Mononuclear cell (primary cell): ENCODE measurements around the gene HSPE1. TPM values are rescaled to one million over a fixed set of nuclear protein-coding genes. Genes with fewer than 3 reads are reported as not detected.
"Not testable (repeated sequence)": the region's sequence is repeated elsewhere in the genome, so short reads cannot be mapped to it uniquely, and the experiment has no call there.

Experiments
- H3K27me3 ChIP-seq: 2 replicates; pipeline ENCODE4 v1.6.0; 2011; ENCODE audit warnings: low read length, control low read depth; ENCODE audit not compliant: insufficient read depth
- H3K4me1 ChIP-seq: 2 replicates; pipeline ENCODE4 v1.5.1; 2011; ENCODE audit warnings: mild to moderate bottlenecking, low read length, control low read depth; ENCODE audit not compliant: insufficient read depth
- H3K4me3 ChIP-seq: 2 replicates; pipeline ENCODE4 v1.5.1; 2011; ENCODE audit warnings: mild to moderate bottlenecking, low read length, moderate library complexity
- H3K9me3 ChIP-seq: 2 replicates; pipeline ENCODE4 v1.5.1; 2011; ENCODE audit warnings: low read depth, mild to moderate bottlenecking, control low read depth, low read length
- total RNA-seq: library from RNA; depleted of rRNA; stranded (reverse); fragments of >200 nt; gene quantifications from one replicate; pipeline ENCODE4 v1.2.3, GENCODE V29; 2012

Gene HSPE1
- total RNA-seq, 1 donor, result 35.7 TPM

DNA sequence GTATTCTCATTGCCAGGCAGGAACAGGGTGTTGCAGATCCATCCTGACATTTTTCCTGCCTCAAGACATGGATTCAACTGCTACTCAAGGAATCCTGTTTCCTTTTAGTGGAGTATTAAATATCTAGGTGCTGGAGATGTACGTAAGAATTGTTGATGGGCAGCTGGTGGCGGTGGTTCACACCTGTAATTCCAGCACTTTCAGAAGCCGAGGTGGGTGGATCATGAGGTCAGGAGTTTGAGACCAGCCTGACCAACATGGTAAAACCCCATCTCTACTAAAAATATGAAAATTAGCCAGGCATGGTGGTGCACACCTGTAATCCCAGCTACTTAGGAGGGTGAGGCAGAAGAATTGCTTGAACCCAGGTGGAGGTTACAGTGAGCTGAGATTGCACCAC lies 15.9 kb upstream of the HSPE1 start:
- H3K4me3 ChIP-seq, H3K27me3 ChIP-seq, H3K9me3 ChIP-seq, H3K4me1 ChIP-seq: not testable (repeated sequence)

GRCh38 chr2:197486175-197486574 lies 14.0 kb upstream of the HSPE1 start:
- Histone ChIP-seq H3K27me3 (no peaks in the 10 kb centered on the region), H3K9me3 (no peaks in the 10 kb centered on the region), H3K4me3 (no peak overlapping the region)

DNA sequence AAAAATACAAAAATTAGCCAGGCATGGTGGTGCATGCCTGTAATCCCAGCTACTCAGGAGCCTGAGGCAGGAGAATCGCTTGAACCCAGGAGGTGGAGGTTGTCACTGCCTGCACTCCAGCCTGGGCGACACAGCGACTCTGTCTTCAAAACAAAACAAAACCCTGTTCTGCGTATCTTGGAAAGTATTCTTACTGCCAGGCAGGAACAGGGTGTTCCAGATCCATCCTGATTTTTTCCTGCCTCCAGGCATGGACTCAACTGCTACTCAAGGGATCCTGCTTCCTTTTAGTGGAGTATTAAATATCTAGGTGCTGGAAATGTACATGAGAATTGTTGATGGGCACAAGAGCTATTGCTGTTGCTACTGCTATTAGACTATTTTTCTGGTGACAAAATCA lies 12.8 kb upstream of the HSPE1 start:
- Histone ChIP-seq H3K27me3 (no peaks in the 10 kb centered on the region), H3K9me3 (no peaks in the 10 kb centered on the region), H3K4me1 (no peaks in the 10 kb centered on the region), H3K4me3 (no peak overlapping the region)

More at GRCh38 chr2:197486175-197486574, 14.0 kb upstream of the HSPE1 start:
- no peaks in the 10 kb centered on the region for H3K4me1 ChIP-seq

DNA sequence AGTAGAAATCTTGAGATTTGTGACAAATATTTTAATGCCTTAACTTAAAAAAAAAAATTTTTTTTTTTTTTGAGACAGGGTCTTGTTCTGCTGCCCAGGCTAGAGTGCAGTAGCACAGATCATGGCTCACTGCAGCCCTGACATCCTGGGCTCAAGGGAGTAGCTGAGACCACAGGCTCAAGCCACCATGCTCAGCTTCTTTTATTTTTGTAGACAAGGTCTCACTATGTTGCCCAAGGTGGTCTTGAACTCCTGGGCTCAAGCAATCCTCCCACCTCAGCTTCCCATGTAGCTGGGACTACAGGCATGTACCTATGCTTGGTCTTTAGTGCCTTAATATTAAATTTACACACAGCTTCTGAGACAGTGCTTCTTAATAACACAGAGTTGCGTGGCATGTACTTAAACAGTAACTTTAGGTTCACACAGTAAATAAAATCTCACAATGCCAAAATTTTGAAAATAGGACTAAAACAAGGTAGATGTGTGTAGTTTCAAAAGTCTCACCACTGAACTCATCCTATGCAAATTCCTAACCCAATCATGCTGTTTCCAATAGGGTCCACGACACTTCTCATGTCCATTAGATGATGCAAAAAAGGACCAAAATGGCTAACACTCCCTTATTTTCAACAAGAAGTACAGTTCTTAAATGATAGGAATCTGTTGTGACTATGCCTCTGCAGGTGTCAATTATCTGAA lies 4.6 kb upstream of the HSPE1 start:
- no peaks in the 10 kb centered on the region for H3K9me3 ChIP-seq
- H3K4me1 ChIP-seq, result peaks cover 24% of the 10 kb centered on the region
- H3K27me3 ChIP-seq, result no peaks in the 10 kb centered on the region
- no peak overlapping the region for H3K4me3 ChIP-seq

DNA sequence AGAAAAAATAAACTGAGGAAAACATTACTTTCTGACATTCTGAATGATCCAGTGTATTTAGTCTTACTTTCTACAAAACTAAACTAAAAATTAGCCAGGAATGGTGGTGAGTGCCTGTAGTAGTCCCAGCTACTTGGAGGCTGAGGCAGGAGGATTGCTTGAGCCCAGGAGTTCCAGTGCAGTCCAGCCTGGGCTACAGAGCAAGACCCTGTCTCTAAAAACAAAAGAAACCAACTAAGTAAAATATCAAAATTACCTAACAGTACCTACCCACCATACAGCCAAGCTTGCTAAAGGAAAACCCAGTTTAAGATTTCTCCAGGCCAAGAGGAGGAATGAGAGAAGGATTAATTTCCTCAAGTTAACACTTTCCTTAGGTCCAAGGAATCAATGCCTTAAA lies 3.5 kb upstream of the HSPE1 start:
- H3K4me3 ChIP-seq, result no peak overlapping the region
- no peaks in the 10 kb centered on the region for H3K27me3 ChIP-seq
- no peaks in the 10 kb centered on the region for H3K9me3 ChIP-seq

GRCh38 chr2:197497326-197497725 lies 2.9 kb upstream of the HSPE1 start:
- H3K4me1 ChIP-seq, result peaks cover 38% of the 10 kb centered on the region
- H3K27me3 ChIP-seq, result no peaks in the 10 kb centered on the region
- H3K4me3 ChIP-seq, result no peak overlapping the region
- H3K9me3 ChIP-seq, result no peaks in the 10 kb centered on the region

More for the DNA sequence above, 3.5 kb upstream of the HSPE1 start:
- peaks cover 32% of the 10 kb centered on the region for H3K4me1 ChIP-seq

GRCh38 chr2:197498235-197498936 lies 1.8 kb upstream of the HSPE1 start:
- Histone ChIP-seq H3K9me3 (no peaks in the 10 kb centered on the region), H3K27me3 (no peaks in the 10 kb centered on the region), H3K4me3 (peak overlapping the region; percentile 71), H3K4me1 (peaks cover 39% of the 10 kb centered on the region)

- Histone ChIP-seq H3K4me1 (peaks cover 39% of the 10 kb centered on the region), H3K4me3 (peak overlapping the region; percentile 71), H3K9me3 (no peaks in the 10 kb centered on the region), H3K27me3 (no peaks in the 10 kb centered on the region)
These were observed 1.1 kb upstream of the HSPE1 start for GRCh38 chr2:197498937-197499593.

- H3K4me3 ChIP-seq, result peak overlapping the region; percentile 71
- no peaks in the 10 kb centered on the region for H3K27me3 ChIP-seq
- H3K4me1 ChIP-seq, result peaks cover 39% of the 10 kb centered on the region
These were observed 438 bp downstream of the HSPE1 start for GRCh38 chr2:197500503-197501131.

DNA sequence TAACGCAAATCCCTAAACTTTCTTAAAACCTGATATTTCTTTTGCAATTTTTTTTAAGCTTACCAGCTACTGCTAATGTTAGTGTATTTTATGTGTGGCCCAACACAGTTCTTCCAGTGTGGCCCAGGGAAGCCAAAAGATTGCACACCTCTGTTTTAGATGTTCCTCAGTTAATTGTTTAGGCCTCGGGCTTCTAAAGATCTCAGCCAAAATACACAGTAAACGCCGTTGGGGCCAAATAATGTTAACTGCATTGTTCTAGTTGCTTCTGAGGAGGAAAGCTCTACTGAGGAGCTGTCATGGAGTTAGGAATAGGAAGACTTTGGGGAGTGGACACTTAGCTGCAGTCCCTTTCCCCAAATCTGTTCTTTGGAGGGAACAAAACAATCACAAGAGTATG lies 2.0 kb downstream of the HSPE1 start:
- no peak overlapping the region for H3K4me3 ChIP-seq
- no peaks in the 10 kb centered on the region for H3K9me3 ChIP-seq
- H3K27me3 ChIP-seq, result no peaks in the 10 kb centered on the region
- H3K4me1 ChIP-seq, result peaks cover 31% of the 10 kb centered on the region

More at GRCh38 chr2:197500503-197501131, 438 bp downstream of the HSPE1 start:
- no peaks in the 10 kb centered on the region for H3K9me3 ChIP-seq

DNA sequence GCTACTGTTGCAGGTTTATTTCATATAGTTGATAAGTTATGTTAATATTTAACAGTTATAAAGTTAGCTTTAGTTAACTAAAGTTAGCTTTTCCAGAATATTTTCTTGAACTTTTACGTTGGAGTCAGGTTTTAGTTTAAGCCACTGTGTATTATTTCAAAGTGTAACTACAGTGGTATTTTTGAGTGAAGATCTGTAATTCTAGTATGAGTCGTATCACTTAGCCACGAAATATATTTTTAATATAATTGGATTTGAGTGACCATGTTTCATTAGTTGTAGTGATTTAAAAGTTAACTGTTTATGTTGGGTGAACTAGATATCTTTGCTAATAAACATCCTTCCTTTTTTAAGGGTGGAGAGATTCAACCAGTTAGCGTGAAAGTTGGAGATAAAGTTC lies 2.5 kb downstream of the HSPE1 start:
- H3K9me3 ChIP-seq, result no peaks in the 10 kb centered on the region
- no peaks in the 10 kb centered on the region for H3K27me3 ChIP-seq
- no peak overlapping the region for H3K4me3 ChIP-seq
- peaks cover 29% of the 10 kb centered on the region for H3K4me1 ChIP-seq

GRCh38 chr2:197504000-197504399 lies 3.8 kb downstream of the HSPE1 start:
- Histone ChIP-seq H3K4me3 (no peak overlapping the region), H3K4me1 (peaks cover 16% of the 10 kb centered on the region), H3K9me3 (no peaks in the 10 kb centered on the region), H3K27me3 (no peaks in the 10 kb centered on the region)

DNA sequence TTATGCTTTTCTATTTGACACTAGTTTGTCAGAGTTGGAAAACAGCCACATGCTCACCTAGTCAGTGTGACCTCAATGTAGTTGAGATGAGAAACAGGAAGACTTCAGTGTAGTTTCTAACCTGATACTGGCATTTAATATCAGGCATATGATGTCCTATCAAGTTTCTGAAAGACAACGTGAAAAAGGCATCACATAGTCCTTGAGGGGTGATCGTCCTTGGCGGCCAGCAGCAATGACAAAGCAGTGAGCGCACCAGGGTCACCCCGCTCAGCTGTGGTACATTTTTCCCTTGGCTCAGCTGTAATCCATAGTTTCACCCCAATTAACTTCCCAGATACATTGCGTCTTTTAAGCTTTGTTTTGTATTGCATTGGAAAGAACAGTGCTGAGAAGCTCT lies 4.3 kb downstream of the HSPE1 start:
- Histone ChIP-seq H3K9me3 (no peaks in the 10 kb centered on the region), H3K4me1 (peaks cover 15% of the 10 kb centered on the region), H3K27me3 (no peaks in the 10 kb centered on the region), H3K4me3 (no peak overlapping the region)

GRCh38 chr2:197506658-197507057 lies 6.5 kb downstream of the HSPE1 start:
- Histone ChIP-seq H3K4me1 (peaks cover 8% of the 10 kb centered on the region), H3K9me3 (no peaks in the 10 kb centered on the region), H3K4me3 (no peak overlapping the region)

GRCh38 chr2:197513915-197514314 lies 13.7 kb downstream of the HSPE1 start:
- Histone ChIP-seq H3K4me3 (no peak overlapping the region), H3K4me1 (peaks cover 17% of the 10 kb centered on the region), H3K9me3 (no peaks in the 10 kb centered on the region), H3K27me3 (no peaks in the 10 kb centered on the region)

More at GRCh38 chr2:197506658-197507057, 6.5 kb downstream of the HSPE1 start:
- H3K27me3 ChIP-seq, result no peaks in the 10 kb centered on the region
